Keratinocyte (primary cell): Measurements from ENCODE around the gene CNIH1.

Experiments
- EZH2 ChIP-seq: IDR thresholded peaks from one replicate; pipeline ENCODE4 v1.6.1; 2012; ENCODE audit warnings: inconsistent platforms, mild to moderate bottlenecking, low read length, moderate library complexity
- TF ChIP-seq, protein P1 (sequence below), 3 experiments: IDR thresholded peaks in 1 of 3; conservative IDR thresholded peaks in 1 of 3; optimal IDR thresholded peaks in 1 of 3; 2 replicates in 2 of 3; 3 replicates in 1 of 3; pipeline versions ENCODE3 to v1.5.1; 2011; ENCODE audit warnings: low read length in 3 of 3, mild to moderate bottlenecking in 3 of 3, moderate library complexity in 2 of 3, control low read depth in 1 of 3, inconsistent platforms in 1 of 3; ENCODE audit not compliant: insufficient read depth in 2 of 3; ENCODE audit errors: extremely low read depth in 1 of 3

DNA sequence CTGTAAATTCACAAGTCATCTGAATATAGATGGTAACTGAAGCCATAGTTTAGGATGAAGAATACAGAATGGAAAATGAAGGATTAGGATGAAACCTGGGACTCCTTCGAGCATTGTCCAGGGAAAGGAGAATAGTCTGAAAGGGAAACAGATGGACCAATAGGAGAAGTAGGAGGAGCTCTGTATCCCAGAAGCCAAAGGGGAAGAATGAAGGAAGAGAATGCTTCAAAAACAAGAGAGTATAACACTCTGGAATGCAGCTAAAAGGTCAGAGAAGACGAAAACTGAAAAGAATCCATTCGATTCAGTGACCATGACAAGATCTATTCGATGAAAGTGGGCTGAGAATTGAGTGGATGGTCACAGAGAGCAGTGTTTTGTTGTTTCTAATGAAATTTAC is 46.6 kb upstream of the CNIH1 start:
- TF ChIP-seq, protein P1, sequence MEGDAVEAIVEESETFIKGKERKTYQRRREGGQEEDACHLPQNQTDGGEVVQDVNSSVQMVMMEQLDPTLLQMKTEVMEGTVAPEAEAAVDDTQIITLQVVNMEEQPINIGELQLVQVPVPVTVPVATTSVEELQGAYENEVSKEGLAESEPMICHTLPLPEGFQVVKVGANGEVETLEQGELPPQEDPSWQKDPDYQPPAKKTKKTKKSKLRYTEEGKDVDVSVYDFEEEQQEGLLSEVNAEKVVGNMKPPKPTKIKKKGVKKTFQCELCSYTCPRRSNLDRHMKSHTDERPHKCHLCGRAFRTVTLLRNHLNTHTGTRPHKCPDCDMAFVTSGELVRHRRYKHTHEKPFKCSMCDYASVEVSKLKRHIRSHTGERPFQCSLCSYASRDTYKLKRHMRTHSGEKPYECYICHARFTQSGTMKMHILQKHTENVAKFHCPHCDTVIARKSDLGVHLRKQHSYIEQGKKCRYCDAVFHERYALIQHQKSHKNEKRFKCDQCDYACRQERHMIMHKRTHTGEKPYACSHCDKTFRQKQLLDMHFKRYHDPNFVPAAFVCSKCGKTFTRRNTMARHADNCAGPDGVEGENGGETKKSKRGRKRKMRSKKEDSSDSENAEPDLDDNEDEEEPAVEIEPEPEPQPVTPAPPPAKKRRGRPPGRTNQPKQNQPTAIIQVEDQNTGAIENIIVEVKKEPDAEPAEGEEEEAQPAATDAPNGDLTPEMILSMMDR (optimal IDR thresholded peaks at IDR 0.05 in 1 of 3, IDR thresholded peaks at IDR 0.05 in 1 of 3, conservative IDR thresholded peaks at IDR 0.05 in 1 of 3; ENCODE audit: extremely low read depth in 1 of 3, insufficient read depth in 2 of 3, low read length in 3 of 3), result no peak
- no peak for TF ChIP-seq EZH2
